IPS DF 6.9 (cell line): ENCODE measurements around the gene HUS1.

Source experiments
- DNase-seq: peaks from one replicate; pipeline ENCODE4 v3.0.0-alpha.2; 2013; ENCODE audit warnings: low read depth, low spot score
- H3K27ac ChIP-seq: one replicate; pipeline ENCODE4 v1.5.1; 2013; ENCODE audit warnings: low read length, control low read depth
- H3K27me3 ChIP-seq: 2 replicates; pipeline ENCODE4 v1.6.1; 2013; ENCODE audit warnings: mild to moderate bottlenecking, low read length; ENCODE audit not compliant: control insufficient read depth, insufficient read depth
- H3K36me3 ChIP-seq: 2 replicates; pipeline ENCODE4 v1.6.1; 2013; ENCODE audit warnings: low read length; ENCODE audit not compliant: control insufficient read depth, insufficient read depth
- H3K4me1 ChIP-seq: 2 replicates; pipeline ENCODE4 v1.6.1; 2013; ENCODE audit warnings: low read length; ENCODE audit not compliant: control insufficient read depth, insufficient read depth
- H3K4me3 ChIP-seq: 2 replicates; pipeline ENCODE4 v1.5.1; 2013; ENCODE audit warnings: mild to moderate bottlenecking, low read length
- H3K9me3 ChIP-seq: 2 replicates; pipeline ENCODE4 v1.6.1; 2013; ENCODE audit warnings: low read length, inconsistent platforms; ENCODE audit not compliant: control insufficient read depth, insufficient read depth
- WGBS: extraction: QIAGEN DNeasy Blood & Tissue Kit; methylation state at CpG from one replicate; pipeline ENCODE4 v1.1.7; 2013; ENCODE audit warnings: mixed read lengths, missing lambda C conversion rate; ENCODE audit not compliant: insufficient read length, insufficient coverage; 5-methylcytosine and 5-hydroxymethylcytosine counted together

Gene HUS1

DNA sequence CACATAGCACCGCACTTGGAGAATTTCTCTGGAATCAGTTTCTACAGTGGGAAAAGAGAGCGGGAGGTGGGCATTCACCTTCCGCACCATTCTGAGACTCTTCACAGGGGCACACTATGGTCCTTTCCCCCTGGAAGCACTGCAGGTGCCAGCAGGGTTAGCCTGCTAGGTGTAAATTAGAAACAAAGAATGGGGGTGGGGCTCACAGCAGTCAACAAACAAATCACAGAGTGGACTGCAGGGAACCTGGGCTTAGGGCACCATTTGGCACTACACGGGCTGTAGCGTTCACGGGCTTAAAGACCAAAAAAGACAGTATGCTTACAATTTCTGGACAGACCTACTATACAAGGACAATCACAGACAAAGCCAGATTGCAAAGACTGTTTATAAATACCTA lies 23.2 kb downstream of the HUS1 start:
- Histone ChIP-seq H3K27me3 (no peaks in the 10 kb centered on the region), H3K27ac (no peak overlapping the region), H3K4me3 (no peak overlapping the region), H3K4me1 (no peaks in the 10 kb centered on the region), H3K9me3 (no peaks in the 10 kb centered on the region), H3K36me3 (no peaks in the 10 kb centered on the region; the same call in 1 of the 2 replicates)
- no CpG with 5 or more reads among the region's 6 CpGs for whole genome bisulfite sequencing
- no peak for DNase-seq

DNA sequence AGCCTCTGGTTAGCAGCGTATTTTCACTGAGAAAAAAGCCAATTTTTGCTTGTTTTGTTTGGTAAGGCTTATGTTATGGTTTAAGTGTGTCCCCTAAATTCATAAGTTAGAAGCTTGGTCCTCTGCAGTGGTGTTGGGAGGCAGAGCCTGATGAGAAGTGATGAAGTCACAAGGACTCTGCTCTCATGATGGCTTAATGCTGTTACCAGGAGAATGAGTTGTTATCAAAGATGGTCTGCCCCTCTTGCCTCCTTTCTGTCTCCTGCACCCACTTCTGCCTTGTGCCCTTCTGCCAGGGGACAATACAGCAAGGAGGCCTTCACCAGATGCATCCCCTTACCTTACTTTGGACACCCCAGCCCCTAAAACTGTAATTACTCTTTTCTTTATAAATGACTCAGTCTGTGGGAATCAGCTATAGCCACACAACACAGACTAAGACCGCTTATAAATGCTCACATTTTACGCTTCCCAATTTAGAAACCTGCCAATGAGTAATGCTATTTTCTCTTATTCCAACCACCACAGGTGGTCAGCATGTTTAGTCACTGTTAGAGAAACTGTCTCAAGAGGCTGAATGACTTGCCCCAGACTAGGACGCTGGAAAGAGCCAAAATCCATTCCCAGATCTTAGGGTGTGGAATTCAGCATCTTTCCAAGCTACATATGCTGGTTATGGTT lies 25.0 kb downstream of the HUS1 start:
- Histone ChIP-seq H3K4me1 (no peaks in the 10 kb centered on the region), H3K27ac (no peak overlapping the region), H3K4me3 (no peak overlapping the region), H3K27me3 (no peaks in the 10 kb centered on the region), H3K9me3 (no peaks in the 10 kb centered on the region), H3K36me3 (no peaks in the 10 kb centered on the region; the same call in 1 of the 2 replicates)
- no CpG with 5 or more reads among the region's 4 CpGs for WGBS
- no peak for DNase-seq

DNA sequence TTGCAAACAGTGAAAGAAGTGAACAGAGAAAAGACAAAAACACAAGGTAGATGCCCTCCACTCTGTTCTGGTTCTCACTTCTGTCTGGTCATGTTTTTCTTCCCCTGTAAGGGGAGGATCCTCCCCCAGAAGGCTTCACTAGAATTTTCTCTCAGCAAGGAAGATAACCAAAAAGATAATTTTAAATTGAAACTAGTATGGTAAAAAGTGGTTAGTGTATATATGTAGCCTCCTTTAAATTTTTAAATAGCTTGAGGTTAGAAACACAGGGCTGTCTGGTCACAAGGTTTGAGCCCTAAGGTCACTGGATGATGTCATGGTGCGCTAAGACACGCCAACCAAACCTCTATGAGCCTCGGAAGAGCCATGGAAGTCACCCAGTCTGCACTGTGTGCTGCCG lies 25.6 kb downstream of the HUS1 start:
- no peak overlapping the region for H3K27ac ChIP-seq
- H3K36me3 ChIP-seq = no peaks in the 10 kb centered on the region; the same call in 1 of the 2 replicates
- H3K4me3 ChIP-seq = no peak overlapping the region
- H3K4me1 ChIP-seq = no peaks in the 10 kb centered on the region
- no peaks in the 10 kb centered on the region for H3K27me3 ChIP-seq
- H3K9me3 ChIP-seq = no peaks in the 10 kb centered on the region
- no CpG with 5 or more reads among the region's 4 CpGs for WGBS
- DNase-seq = no peak

DNA sequence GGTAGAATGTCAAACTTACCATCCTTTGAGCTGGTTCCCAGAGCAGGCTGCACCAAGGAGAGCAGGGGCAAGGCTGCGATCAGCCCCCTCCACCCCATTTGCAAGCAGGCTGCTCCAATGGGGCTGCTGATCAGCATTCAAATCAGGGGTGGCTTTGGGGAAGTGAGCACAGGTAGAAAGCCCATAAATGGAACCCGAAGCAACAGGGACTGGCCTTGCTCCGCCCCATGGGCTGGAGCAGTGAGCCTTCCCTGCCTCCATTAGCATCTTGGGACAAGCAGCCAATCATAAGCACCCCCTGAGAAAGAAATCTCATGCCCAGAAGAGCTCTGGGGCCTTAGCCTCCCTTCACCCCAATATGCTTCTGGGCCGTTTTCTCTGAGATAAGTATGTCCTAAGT lies 27.2 kb downstream of the HUS1 start:
- H3K27ac ChIP-seq = no peak overlapping the region
- no peaks in the 10 kb centered on the region for H3K4me1 ChIP-seq
- WGBS = no CpG with 5 or more reads among the region's 4 CpGs
- no peaks in the 10 kb centered on the region; the same call in 1 of the 2 replicates for H3K36me3 ChIP-seq
- no peak for DNase-seq
- no peak overlapping the region for H3K4me3 ChIP-seq
- H3K27me3 ChIP-seq = no peaks in the 10 kb centered on the region
- no peaks in the 10 kb centered on the region for H3K9me3 ChIP-seq

DNA sequence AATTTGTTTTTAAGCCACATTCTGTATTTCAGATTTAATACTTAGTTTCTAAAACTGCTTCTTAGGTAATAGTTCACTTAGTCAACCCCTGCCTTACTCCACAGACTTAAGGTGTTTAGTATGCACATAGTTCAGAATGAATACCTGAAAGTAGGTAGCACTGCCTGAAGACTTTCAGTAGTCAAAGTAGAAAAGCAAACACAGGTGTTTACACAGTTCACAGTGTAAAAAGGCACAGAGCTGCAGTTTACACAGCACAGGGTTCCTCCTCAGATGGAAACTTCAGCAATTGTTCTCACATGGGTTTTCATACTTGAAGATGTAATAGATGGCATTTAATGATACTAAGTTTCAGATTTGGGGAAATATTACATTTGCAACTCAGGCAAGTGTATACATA lies 28.0 kb downstream of the HUS1 start:
- Histone ChIP-seq H3K36me3 (no peaks in the 10 kb centered on the region; the same call in 1 of the 2 replicates), H3K9me3 (no peaks in the 10 kb centered on the region), H3K27me3 (no peaks in the 10 kb centered on the region), H3K4me1 (no peaks in the 10 kb centered on the region), H3K4me3 (no peak overlapping the region), H3K27ac (no peak overlapping the region)
- DNase-seq = no peak

DNA sequence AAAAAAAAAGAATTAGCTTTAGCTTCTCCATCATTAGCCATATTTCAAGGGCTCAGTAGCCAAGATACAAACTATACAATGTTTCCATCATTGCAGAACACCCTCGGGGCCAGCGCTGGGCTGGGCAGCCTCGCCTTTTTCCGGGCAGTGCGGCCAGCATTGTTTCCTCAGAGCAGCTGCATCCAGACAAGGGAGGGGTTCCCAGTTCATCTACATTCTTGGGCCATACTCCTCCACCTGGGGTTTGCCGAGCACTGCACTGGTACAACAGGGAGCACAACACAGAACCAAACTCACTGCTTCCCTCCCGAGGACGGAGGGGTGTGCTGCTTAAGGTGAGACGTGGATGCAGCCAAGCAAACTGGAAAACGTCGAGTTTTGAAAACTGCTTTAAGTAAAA lies 28.7 kb downstream of the HUS1 start:
- Histone ChIP-seq H3K27ac (no peak overlapping the region), H3K4me3 (no peak overlapping the region), H3K36me3 (no peaks in the 10 kb centered on the region; the same call in 1 of the 2 replicates), H3K27me3 (no peaks in the 10 kb centered on the region), H3K9me3 (no peaks in the 10 kb centered on the region), H3K4me1 (no peaks in the 10 kb centered on the region)
- no peak for DNase-seq
- no CpG with 5 or more reads among the region's 11 CpGs for WGBS

DNA sequence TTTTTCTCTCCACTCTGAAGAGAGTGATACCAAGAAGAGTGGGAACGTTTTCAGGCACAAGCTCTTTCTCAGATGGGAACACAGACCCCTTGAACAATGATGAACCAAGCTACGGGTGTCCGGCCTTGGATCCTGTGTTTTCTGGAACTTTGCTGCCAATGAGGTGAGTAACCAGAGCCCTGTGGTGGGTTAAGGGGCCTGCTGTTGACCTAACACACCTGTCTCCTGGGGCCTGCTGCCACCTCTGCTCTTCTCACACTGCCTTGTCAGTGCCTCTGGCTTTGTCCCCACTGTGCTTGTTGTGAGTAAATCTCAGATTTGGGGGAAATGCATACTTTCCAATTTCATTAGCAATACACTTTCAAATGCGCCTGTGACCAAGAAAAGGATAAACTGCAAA lies 29.7 kb downstream of the HUS1 start:
- no peaks in the 10 kb centered on the region for H3K27me3 ChIP-seq
- no peak for DNase-seq
- no peaks in the 10 kb centered on the region for H3K4me1 ChIP-seq
- no peak overlapping the region for H3K4me3 ChIP-seq
- no peak overlapping the region for H3K27ac ChIP-seq
- no CpG with 5 or more reads among the region's 4 CpGs for WGBS
- no peaks in the 10 kb centered on the region; the same call in 1 of the 2 replicates for H3K36me3 ChIP-seq
- H3K9me3 ChIP-seq = no peaks in the 10 kb centered on the region

DNA sequence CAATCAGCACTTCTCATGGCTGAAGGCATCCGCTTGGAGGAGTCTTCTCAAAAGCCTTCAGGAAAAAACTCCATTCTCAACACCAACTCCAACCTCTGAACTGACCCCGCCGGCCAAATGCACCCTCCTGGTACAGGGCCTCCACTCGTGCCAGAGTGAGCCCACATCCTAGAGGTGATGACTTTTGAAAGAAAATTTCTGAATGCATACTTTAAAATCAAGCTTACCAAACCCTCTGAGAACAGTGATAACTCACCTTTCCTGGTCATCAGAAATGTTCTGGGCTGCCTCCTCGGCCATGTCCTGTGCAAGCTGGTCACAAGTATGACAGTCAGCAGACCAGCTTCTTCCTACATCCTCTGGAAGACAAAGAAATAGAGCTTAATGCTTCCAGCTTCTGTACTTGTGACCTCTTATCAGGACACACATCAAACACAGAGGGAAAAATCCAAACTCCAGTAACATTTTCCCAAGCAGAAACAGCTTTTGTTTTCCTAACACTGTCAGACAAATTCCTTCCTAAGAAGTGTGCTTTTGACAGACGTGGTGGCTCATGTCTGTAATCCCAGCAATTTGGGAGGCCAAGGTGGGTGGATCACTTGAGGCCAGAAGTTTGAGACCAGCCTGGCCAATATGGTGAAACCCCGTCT lies 31.1 kb downstream of the HUS1 start, which contains the start of gene PKD1L1:
Gene PKD1L1, minus strand, starts transcription at position 326 of the 650 bp plus-strand sequence. Its CDS starts 26 bp downstream, at position 300.
- Histone ChIP-seq H3K4me3 (no peak within 1 kb of the TSS), H3K36me3 (no peaks in the 10 kb centered on the region), H3K9me3 (no peaks in the 10 kb centered on the region), H3K4me1 (no peaks in the 10 kb centered on the region), H3K27ac (no peak within 1 kb of the TSS), H3K27me3 (no peaks in the 10 kb centered on the region)
- no CpG with 5 or more reads among the region's 7 CpGs for WGBS
- DNase-seq = no peak

DNA sequence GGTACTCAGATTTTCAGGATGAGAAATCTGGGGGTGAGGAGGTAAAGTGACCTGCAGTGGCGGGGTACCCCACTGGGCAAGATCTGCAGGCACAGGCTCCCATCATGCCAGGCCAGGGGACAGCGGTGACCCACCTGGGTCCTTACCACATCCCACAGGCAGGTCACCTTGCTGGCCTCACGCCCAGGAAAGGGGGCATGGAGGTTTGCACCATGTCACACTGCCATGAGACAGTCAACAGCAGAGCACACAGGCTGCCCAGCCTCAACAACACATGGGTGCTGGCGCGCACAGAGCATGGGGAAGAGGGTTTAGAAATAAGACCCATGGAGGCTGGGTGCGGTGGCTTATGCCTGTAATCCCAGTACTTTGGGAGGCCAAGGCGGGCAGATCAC lies 32.1 kb downstream of the HUS1 start:
- no CpG with 5 or more reads among the region's 7 CpGs for WGBS
- Histone ChIP-seq H3K36me3 (no peaks in the 10 kb centered on the region), H3K4me3 (no peak overlapping the region), H3K27ac (no peak overlapping the region), H3K27me3 (no peaks in the 10 kb centered on the region), H3K4me1 (no peaks in the 10 kb centered on the region), H3K9me3 (no peaks in the 10 kb centered on the region)
- DNase-seq = no peak

DNA sequence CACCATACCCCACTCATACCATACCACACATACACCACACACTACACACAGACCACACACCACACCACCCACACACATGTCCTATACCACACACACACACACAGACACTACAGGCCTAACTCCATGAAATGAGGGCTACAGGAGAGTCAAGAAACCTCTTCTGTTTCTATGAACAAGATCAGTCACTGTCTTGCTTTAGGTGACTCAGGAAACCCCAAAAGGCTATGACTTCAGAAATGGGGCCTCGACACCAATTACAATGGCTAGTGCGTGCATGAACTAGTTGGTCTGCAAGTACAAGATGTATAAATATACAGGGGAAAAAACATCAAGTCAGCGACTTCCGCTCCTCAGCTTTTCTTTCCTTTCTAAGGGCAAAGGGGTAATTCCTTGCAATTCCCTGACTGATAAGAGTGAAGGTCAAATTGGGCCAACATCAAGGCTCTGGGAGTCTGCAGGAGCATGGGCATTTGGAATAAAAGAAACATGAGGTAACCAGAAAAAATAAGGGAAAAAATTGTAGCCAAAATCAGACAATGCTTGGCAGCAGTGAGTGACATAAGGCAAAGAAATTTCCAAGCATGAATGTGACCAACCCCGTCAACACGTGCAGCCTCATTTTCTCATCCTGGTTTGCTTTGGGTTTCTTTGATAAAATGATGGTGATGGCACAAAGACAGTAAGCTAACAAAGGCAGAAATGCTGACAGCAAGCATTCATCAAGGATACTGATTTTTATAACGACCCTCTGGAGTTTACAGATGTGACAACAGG lies 32.6 kb downstream of the HUS1 start:
- H3K9me3 ChIP-seq = no peaks in the 10 kb centered on the region
- no peak overlapping the region for H3K27ac ChIP-seq
- H3K4me3 ChIP-seq = no peak overlapping the region
- WGBS = no CpG with 5 or more reads among the region's 7 CpGs
- no peaks in the 10 kb centered on the region for H3K36me3 ChIP-seq
- H3K27me3 ChIP-seq = no peaks in the 10 kb centered on the region
- H3K4me1 ChIP-seq = no peaks in the 10 kb centered on the region
- DNase-seq = no peak
